ENCODE data around the gene SAT1. TPM values are rescaled to one million over a fixed set of nuclear protein-coding genes. Genes with fewer than 3 reads are reported as not detected.

SAT1 gene
- total RNA-seq, 1 experiment from 2014 or later, result 466 TPM

Other genes starting within 250 kb of the SAT1 start
- 212 and 217 TPM in 2 replicates for gene PRDX4, start 115.7 kb upstream of the SAT1 start, total RNA-seq (2014; rRNA removed; shearing (Covaris generic))
- gene ACOT9, start 39.9 kb upstream of the SAT1 start, total RNA-seq (2014; rRNA removed; shearing (Covaris generic)), result 58.6 and 79.3 TPM in 2 replicates
- 21.0 and 21.9 TPM in 2 replicates for gene APOO, start 124.8 kb downstream of the SAT1 start, total RNA-seq (2014; rRNA removed; shearing (Covaris generic))
- not detected in 2 replicates for gene CXorf58, start 124.8 kb downstream of the SAT1 start, total RNA-seq (2014; rRNA removed; shearing (Covaris generic))
- 5.2 and 8.1 TPM in 2 replicates for gene KLHL15, start 244.0 kb downstream of the SAT1 start, total RNA-seq (2014; rRNA removed; shearing (Covaris generic))